C4-2B (cell line): ENCODE measurements around the gene HCN3.

Experiments
- H3K27ac ChIP-seq: fragments of 450-650 bp; 2 replicates; pipeline ENCODE4 v1.5.1; 2017
- ZFX ChIP-seq: fragments of 450-650 bp; IDR thresholded peaks from 2 replicates; pipeline ENCODE4 v1.6.1; 2017
- TF ChIP-seq, protein P1 (sequence below): fragments of 450-650 bp; conservative IDR thresholded peaks from 2 replicates; pipeline ENCODE4 v1.5.1; 2017; ENCODE audit warnings: mild to moderate bottlenecking

The HCN3 gene

DNA sequence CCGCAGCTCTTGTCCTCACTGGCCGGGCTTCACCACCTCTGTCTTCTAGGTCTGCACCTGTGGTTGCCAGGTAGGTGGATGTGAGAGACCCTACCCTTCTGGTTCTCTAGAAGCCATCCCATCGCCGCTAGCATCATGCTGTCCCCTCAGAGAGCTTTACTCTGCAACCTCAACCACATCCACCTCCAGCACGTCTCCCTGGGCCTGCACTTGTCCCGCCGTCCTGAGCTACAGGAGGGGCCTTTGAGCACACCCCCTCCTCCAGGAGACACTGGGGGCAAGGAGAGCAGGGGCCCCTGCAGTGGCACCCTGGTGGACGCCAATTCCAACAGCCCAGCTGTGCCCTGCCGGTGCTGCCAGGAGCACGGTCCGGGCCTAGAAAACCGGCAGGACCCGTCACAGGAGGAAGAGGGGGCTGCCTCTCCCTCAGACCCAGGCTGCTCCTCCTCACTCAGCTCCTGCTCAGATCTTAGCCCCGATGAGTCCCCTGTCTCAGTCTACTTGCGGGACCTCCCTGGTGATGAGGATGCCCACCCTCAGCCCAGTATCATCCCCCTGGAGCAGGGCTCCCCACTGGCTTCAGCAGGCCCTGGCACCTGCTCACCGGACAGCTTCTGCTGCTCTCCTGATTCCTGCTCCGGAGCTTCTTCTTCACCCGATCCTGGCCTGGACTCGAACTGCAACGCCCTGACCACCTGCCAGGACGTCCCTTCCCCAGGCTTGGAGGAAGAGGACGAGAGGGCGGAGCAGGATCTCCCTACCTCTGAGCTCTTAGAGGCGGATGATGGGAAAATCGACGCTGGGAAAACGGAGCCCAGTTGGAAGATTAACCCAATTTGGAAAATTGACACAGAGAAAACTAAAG is 44.6 kb downstream of the HCN3 start:
- peak overlapping the region; percentile 92 for H3K27ac ChIP-seq
- no peak for TF ChIP-seq ZFX
- TF ChIP-seq, protein P1, sequence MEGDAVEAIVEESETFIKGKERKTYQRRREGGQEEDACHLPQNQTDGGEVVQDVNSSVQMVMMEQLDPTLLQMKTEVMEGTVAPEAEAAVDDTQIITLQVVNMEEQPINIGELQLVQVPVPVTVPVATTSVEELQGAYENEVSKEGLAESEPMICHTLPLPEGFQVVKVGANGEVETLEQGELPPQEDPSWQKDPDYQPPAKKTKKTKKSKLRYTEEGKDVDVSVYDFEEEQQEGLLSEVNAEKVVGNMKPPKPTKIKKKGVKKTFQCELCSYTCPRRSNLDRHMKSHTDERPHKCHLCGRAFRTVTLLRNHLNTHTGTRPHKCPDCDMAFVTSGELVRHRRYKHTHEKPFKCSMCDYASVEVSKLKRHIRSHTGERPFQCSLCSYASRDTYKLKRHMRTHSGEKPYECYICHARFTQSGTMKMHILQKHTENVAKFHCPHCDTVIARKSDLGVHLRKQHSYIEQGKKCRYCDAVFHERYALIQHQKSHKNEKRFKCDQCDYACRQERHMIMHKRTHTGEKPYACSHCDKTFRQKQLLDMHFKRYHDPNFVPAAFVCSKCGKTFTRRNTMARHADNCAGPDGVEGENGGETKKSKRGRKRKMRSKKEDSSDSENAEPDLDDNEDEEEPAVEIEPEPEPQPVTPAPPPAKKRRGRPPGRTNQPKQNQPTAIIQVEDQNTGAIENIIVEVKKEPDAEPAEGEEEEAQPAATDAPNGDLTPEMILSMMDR, result no peak

DNA sequence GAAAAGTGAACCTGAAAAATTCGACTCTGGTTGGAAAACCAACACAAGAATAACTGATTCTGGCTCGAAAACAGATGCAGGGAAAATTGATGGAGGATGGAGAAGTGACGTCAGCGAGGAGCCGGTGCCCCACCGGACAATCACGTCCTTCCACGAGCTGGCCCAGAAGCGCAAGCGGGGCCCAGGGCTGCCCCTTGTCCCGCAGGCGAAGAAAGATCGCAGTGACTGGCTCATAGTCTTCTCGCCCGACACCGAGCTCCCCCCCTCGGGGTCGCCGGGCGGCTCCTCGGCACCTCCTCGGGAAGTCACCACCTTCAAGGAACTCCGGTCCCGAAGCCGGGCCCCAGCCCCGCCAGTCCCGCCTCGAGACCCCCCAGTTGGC is 45.3 kb downstream of the HCN3 start:
- no peak for TF ChIP-seq ZFX
- TF ChIP-seq, protein P1, result no peak
- H3K27ac ChIP-seq, result peak overlapping the region; percentile 92

DNA sequence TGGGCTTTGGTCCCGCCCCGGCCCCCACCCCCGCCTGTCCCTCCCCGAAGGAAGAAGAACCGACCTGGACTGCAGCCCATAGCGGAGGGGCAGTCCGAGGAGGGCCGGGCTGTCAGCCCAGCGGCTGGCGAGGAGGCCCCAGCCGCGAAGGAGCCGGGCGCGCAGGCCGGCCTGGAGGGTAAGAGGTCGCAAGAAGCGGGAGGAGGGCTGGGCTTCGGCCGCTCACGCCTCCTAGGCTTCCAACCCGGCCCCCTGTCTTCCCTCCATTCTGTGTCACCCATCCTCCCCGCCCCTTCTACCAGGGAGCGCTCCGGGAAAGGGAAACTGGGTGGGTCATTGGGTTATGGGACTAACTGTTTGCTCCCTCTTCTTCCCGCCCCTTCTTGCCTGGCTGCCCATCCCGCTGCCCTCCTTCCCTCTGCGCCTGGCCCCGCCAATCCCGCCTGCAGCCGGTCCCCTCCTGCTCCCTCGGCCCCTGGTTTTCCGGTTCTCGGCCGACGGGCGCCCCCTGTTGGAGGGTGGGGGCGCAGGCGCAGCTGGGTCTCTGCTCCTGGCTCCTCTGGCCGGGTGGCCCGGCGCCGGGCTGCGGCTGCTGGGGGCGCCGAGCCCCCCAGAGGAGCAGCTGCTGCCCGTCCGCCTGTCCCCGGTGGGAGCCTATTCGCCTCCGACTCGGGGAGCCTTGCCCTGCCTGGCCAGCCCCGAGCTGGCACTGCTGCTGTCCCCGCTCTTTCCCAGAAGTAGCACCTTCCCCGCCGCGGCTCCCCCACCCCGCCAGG is 45.9 kb downstream of the HCN3 start:
- TF ChIP-seq, protein P1, result peak; percentile 97
- no peak for TF ChIP-seq ZFX
- H3K27ac ChIP-seq, result peak overlapping the region; percentile 92

GRCh38 chr1:155323729-155324036 is 46.4 kb downstream of the HCN3 start:
- H3K27ac ChIP-seq, result peak overlapping the region; percentile 92
- TF ChIP-seq ZFX, result no peak
- TF ChIP-seq, protein P1, result no peak

- TF ChIP-seq, protein P1, result no peak
- TF ChIP-seq ZFX, result no peak
Measured at GRCh38 chr1:155324037-155324716, 46.9 kb downstream of the HCN3 start.

GRCh38 chr1:155324717-155325602 is 47.7 kb downstream of the HCN3 start:
- no peak for TF ChIP-seq ZFX
- TF ChIP-seq, protein P1, result peak; percentile 72

More at GRCh38 chr1:155324037-155324716, 46.9 kb downstream of the HCN3 start:
- H3K27ac ChIP-seq, result peak overlapping the region; percentile 92

More at GRCh38 chr1:155324717-155325602, 47.7 kb downstream of the HCN3 start:
- H3K27ac ChIP-seq, result peak overlapping the region; percentile 92
